NB4 (cell line): ENCODE measurements around the gene KIRREL3.

Source experiments
- CTCF ChIP-seq: IDR thresholded peaks from one replicate; pipeline ENCODE4 v1.5.1; 2012; ENCODE audit warnings: low read depth, low read length
- MAX ChIP-seq: IDR thresholded peaks from 2 replicates; pipeline ENCODE4 v1.6.1; 2011; ENCODE audit warnings: low read depth, low read length
- POLR2A ChIP-seq: IDR thresholded peaks from 2 replicates; pipeline ENCODE4 v1.6.1; 2011; ENCODE audit warnings: mild to moderate bottlenecking; ENCODE audit not compliant: insufficient read length; ENCODE audit errors: extremely low read depth

- no peak for TF ChIP-seq CTCF
- TF ChIP-seq POLR2A: no peak
- TF ChIP-seq MAX: no peak
Observed at GRCh38 chr11:126993599-126993998, 7.0 kb downstream of the KIRREL3 start.
